ENCODE data around the gene PER3. TPM values are rescaled to one million over a fixed set of nuclear protein-coding genes. Genes with fewer than 3 reads are reported as not detected.

Gene PER3
- total and polyA plus RNA-seq, 4 donors, result 4.4 to 49.0 (median 15.1) TPM

Other genes starting within 250 kb of the PER3 start
- gene VAMP3, start 13.0 kb upstream of the PER3 start, total RNA-seq, result 100 to 1,000 TPM; 107 to 112 TPM
- 100 to 1,000 TPM in 1 of 2 donors, 10 to 100 TPM in 1; 95.8 to 141 TPM for gene VAMP3, start 13.0 kb upstream of the PER3 start, polyA plus RNA-seq
- gene UTS2, start 68.8 kb downstream of the PER3 start, total RNA-seq, result under 1 TPM; 0.26 to 0.27 TPM
- gene UTS2, start 68.8 kb downstream of the PER3 start, polyA plus RNA-seq, result 1 to 10 TPM in 1 of 2 donors, under 1 TPM in 1; 0.38 to 1.1 TPM
- gene TNFRSF9, start 156.5 kb downstream of the PER3 start, total RNA-seq, result under 1 TPM; 0.36 to 0.42 TPM
- gene TNFRSF9, start 156.5 kb downstream of the PER3 start, polyA plus RNA-seq, result not detected
- 100 to 1,000 TPM; 192 to 201 TPM for gene PARK7, start 177.4 kb downstream of the PER3 start, total RNA-seq
- gene PARK7, start 177.4 kb downstream of the PER3 start, polyA plus RNA-seq, result 100 to 1,000 TPM; 322 to 503 TPM
- gene ERRFI1, start 242.0 kb downstream of the PER3 start, total RNA-seq, result 100 to 1,000 TPM; 153 to 258 TPM
- gene ERRFI1, start 242.0 kb downstream of the PER3 start, polyA plus RNA-seq, result 10 to 100 TPM; 33.3 to 87.6 TPM

Data from aorta (tissue), 4 donors.